ENCODE results near the gene TRAF1.

TRAF1 gene

DNA sequence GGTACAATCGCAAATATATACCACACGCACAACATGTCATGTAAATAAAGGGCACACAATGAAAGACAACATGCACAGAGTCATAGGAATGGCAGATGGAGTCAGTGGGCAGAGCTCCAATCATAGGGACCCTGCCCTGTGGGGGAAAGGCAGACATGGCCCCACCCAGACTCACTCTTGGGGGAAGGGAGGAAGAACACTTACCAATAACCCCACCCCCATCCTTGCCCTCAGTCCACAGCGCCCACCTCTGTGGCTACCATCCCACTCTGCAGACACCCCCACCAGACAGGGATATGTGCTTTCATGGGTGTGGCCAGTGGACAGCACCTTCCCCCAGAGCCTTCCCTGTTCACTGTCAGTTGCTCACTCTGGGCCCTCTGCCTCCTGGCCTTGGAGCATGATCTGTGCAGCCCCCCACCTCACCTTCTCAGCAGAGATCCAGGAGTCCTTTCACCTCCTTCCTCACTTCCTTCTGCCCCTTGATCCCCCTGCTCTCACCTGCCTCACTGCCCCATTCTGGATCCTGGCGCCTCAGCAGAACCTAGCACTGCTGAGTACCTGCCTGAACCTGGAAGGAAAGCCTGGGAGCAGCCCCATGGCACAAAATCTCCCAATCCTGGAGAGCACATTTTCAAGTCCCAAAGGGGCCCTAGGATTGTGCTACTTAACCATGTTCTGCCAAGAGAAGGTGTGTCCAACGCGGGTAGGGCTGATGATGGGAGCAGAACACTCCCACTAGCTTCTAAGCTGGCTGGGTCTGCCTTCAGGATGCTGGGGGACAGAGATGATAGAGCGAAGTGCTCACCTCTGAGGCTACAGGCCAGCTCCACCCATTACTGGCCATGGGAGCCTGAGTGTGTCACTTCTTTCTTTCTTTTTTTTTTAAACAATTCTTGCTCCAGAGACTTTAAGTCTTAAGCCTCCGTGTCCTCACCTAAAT lies 48.1 kb downstream of the TRAF1 start:
- peaks cover 14% of the 10 kb centered on the region; the same call in 1 of the 2 replicates for H3K36me3 ChIP-seq (ENCODE audit: insufficient read depth, low read length)
- H3K4me1 ChIP-seq (ENCODE audit: insufficient read depth, low read length, poor library complexity, severe bottlenecking), result peaks cover 63% of the 10 kb centered on the region
- H3K4me2 ChIP-seq (ENCODE audit: low read depth, low read length, poor library complexity, severe bottlenecking), result peak overlapping the region; percentile 95
- H4K20me1 ChIP-seq (ENCODE audit: insufficient read depth, low read length, poor library complexity, severe bottlenecking), result peaks cover 7% of the 10 kb centered on the region
- H3F3A ChIP-seq (ENCODE audit: low read depth), result peaks cover 8% of the 10 kb centered on the region; the same call in 1 of the 2 replicates
- H3K79me2 ChIP-seq (ENCODE audit: insufficient read depth, low read length), result peaks cover 48% of the 10 kb centered on the region
- H3K9me3 ChIP-seq (ENCODE audit: insufficient read depth, low read depth, low read length), result no peaks in the 10 kb centered on the region
- H3K9me2 ChIP-seq (replicated peaks; ENCODE audit: low read depth, low read length), result no peaks in the 10 kb centered on the region
- peak overlapping the region; percentile 100 for H3K9ac ChIP-seq (ENCODE audit: low read depth, low read length, poor library complexity, severe bottlenecking)
- H2AFZ ChIP-seq (ENCODE audit: low read length), result no peak overlapping the region
- peak overlapping the region; percentile 93 for H3K4me3 ChIP-seq (ENCODE audit: low read length, poor library complexity, severe bottlenecking)
- no peak for TF ChIP-seq EZH2phosphoT487 (IDR thresholded peaks at IDR 0.05; ENCODE audit: borderline replicate concordance)
- no peak for TF ChIP-seq CTCF (conservative IDR thresholded peaks at IDR 0.05; ENCODE audit: low read length)
- H3K27me3 ChIP-seq (ENCODE audit: insufficient read depth, low read length, poor library complexity, severe bottlenecking), result no peaks in the 10 kb centered on the region

GRCh38 chr9:120877276-120878034 lies 49.1 kb downstream of the TRAF1 start:
- Histone ChIP-seq H3K9me2 (replicated peaks; ENCODE audit: low read depth, low read length) (no peaks in the 10 kb centered on the region), H3K4me1 (ENCODE audit: insufficient read depth, low read length, poor library complexity, severe bottlenecking) (peaks cover 65% of the 10 kb centered on the region)
- TF ChIP-seq EZH2phosphoT487 (IDR thresholded peaks at IDR 0.05; ENCODE audit: borderline replicate concordance) (no peak), CTCF (conservative IDR thresholded peaks at IDR 0.05; ENCODE audit: low read length) (no peak; the same call in 1 of the 2 replicates)

DNA sequence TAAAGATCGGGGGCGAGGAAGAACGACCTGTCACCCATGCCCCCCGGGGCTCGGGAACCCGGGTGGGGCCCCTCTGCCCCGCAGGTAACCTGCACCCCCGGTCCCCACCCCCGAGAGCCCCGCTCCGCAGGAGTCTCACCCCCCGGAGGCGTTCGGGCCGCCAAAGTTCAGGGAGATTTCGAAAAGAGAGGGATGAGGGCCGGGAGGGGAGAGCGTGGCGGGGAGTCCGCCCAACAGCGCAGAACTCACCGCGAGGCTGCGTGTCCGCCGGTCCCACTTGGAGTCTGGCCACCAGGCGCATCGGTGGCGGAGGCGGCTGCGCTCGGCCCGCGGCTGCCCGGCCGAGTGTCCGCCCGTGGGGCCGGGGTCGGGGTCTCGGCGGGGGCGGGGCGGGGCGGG lies 49.8 kb downstream of the TRAF1 start, which contains the start of gene PHF19:
Gene PHF19 (minus strand): TSS at position 347 of the 399 bp plus-strand sequence. CDS start 2,447 bp downstream, outside the sequence.
- Histone ChIP-seq H2AFZ (ENCODE audit: low read length) (peak within 1 kb of the TSS; percentile 30; the same call in 1 of the 2 replicates), H3K9me3 (ENCODE audit: insufficient read depth, low read depth, low read length) (no peaks in the 10 kb centered on the region), H3K79me2 (ENCODE audit: insufficient read depth, low read length) (peaks cover 64% of the 10 kb centered on the region), H3K4me3 (ENCODE audit: low read length, poor library complexity, severe bottlenecking) (peak within 1 kb of the TSS; percentile 93), H3K27me3 (ENCODE audit: insufficient read depth, low read length, poor library complexity, severe bottlenecking) (no peaks in the 10 kb centered on the region), H3F3A (ENCODE audit: low read depth) (peaks cover 8% of the 10 kb centered on the region; the same call in 1 of the 2 replicates), H3K4me2 (ENCODE audit: low read depth, low read length, poor library complexity, severe bottlenecking) (peak within 1 kb of the TSS; percentile 97), H3K9me2 (replicated peaks; ENCODE audit: low read depth, low read length) (no peaks in the 10 kb centered on the region), H3K36me3 (ENCODE audit: insufficient read depth, low read length) (peaks cover 29% of the 10 kb centered on the region), H3K4me1 (ENCODE audit: insufficient read depth, low read length, poor library complexity, severe bottlenecking) (peaks cover 67% of the 10 kb centered on the region), H4K20me1 (ENCODE audit: insufficient read depth, low read length, poor library complexity, severe bottlenecking) (peaks cover 7% of the 10 kb centered on the region), H3K9ac (ENCODE audit: low read depth, low read length, poor library complexity, severe bottlenecking) (peak within 1 kb of the TSS; percentile 100)
- no peak for TF ChIP-seq EZH2phosphoT487 (IDR thresholded peaks at IDR 0.05; ENCODE audit: borderline replicate concordance)
- TF ChIP-seq CTCF (conservative IDR thresholded peaks at IDR 0.05; ENCODE audit: low read length), result no peak

More at GRCh38 chr9:120877276-120878034, 49.1 kb downstream of the TRAF1 start:
- Histone ChIP-seq H3K4me3 (ENCODE audit: low read length, poor library complexity, severe bottlenecking) (peak overlapping the region; percentile 93), H3F3A (ENCODE audit: low read depth) (peaks cover 8% of the 10 kb centered on the region; the same call in 1 of the 2 replicates), H3K79me2 (ENCODE audit: insufficient read depth, low read length) (peaks cover 58% of the 10 kb centered on the region), H3K9ac (ENCODE audit: low read depth, low read length, poor library complexity, severe bottlenecking) (peak overlapping the region; percentile 100), H2AFZ (ENCODE audit: low read length) (0 out of 2 replicates have a peak overlapping the region, but pooled peaks have one; percentile 30), H4K20me1 (ENCODE audit: insufficient read depth, low read length, poor library complexity, severe bottlenecking) (peaks cover 7% of the 10 kb centered on the region), H3K27me3 (ENCODE audit: insufficient read depth, low read length, poor library complexity, severe bottlenecking) (no peaks in the 10 kb centered on the region), H3K9me3 (ENCODE audit: insufficient read depth, low read depth, low read length) (no peaks in the 10 kb centered on the region), H3K36me3 (ENCODE audit: insufficient read depth, low read length) (peaks cover 23% of the 10 kb centered on the region), H3K4me2 (ENCODE audit: low read depth, low read length, poor library complexity, severe bottlenecking) (peak overlapping the region; percentile 95)
